GM12891 (cell line): ENCODE results near the gene CDH13.

Experiments used
- PAX5 ChIP-seq: IDR thresholded peaks from 2 replicates; pipeline ENCODE4 v1.6.1; 2011; ENCODE audit warnings: low read length, moderate library complexity, mild to moderate bottlenecking; ENCODE audit not compliant: insufficient read depth, severe bottlenecking
- POLR2A ChIP-seq: IDR thresholded peaks from 2 replicates; pipeline ENCODE4 v1.6.1; 2011; ENCODE audit warnings: low read depth, low read length, control low read depth
- POLR2AphosphoS5 ChIP-seq: IDR thresholded peaks from 2 replicates; pipeline ENCODE4 v1.6.1; 2011; ENCODE audit warnings: low read depth, low read length, control low read depth
- TAF1 ChIP-seq: IDR thresholded peaks from 2 replicates; pipeline ENCODE4 v1.6.1; 2011; ENCODE audit warnings: low read depth, low read length, control low read depth

GRCh38 chr16:82639263-82639662 lies 12.5 kb downstream of the CDH13 start:
- TF ChIP-seq TAF1 (no peak), POLR2AphosphoS5 (no peak), POLR2A (no peak), PAX5 (no peak)
